Esophagus squamous epithelium (tissue), 5 donors: ENCODE results near the gene LSM10. TPM values are rescaled to one million over a fixed set of nuclear protein-coding genes. Genes with fewer than 3 reads are reported as not detected.

Source experiments
- DNase-seq: peaks from one replicate; lab custom pipeline; 2025; lab: John Stamatoyannopoulos, UW
- H3K27ac ChIP-seq, 4 donors: fragments of 200-600 bp; sonication (generic); one replicate each; pipeline ENCODE4 v1.5.1; 2016 to 2019; ENCODE audit warnings: mild to moderate bottlenecking in 1 of 4
- H3K27me3 ChIP-seq, 4 donors: fragments of 200-600 bp; sonication (generic); 1 replicate in 3 of 4; 2 replicates in 1 of 4; pipeline versions ENCODE4 v1.5.1 to v1.6.0; 2017 to 2021; ENCODE audit warnings: antibody characterized with exemption in 1 of 4
- H3K36me3 ChIP-seq, 3 donors: fragments of 200-600 bp; sonication (generic); one replicate each; pipeline ENCODE4 v1.5.1; 2016 to 2019
- H3K4me1 ChIP-seq, 3 donors: fragments of 200-600 bp; sonication (generic); one replicate each; pipeline ENCODE4 v1.5.1; 2017 to 2019
- H3K4me3 ChIP-seq, 4 donors: fragments of 200-600 bp; sonication (generic); 1 replicate in 3 of 4; 2 replicates in 1 of 4; pipeline ENCODE4 v1.5.1; 2016 to 2019; ENCODE audit warnings: mild to moderate bottlenecking in 2 of 4, moderate library complexity in 1 of 4
- H3K9me3 ChIP-seq, 3 donors: fragments of 200-600 bp; sonication (generic); one replicate each; pipeline ENCODE4 v1.5.1; 2016 to 2019
- POLR2A ChIP-seq, 4 donors: fragments of 450-650 bp; IDR thresholded peaks; one replicate each; pipeline ENCODE4 v1.6.1; 2017; ENCODE audit warnings: antibody characterized with exemption in 4 of 4, mild to moderate bottlenecking in 4 of 4, moderate library complexity in 3 of 4
- WGBS, 2 donors: methylation state at CpG; one replicate each; pipeline ENCODE4 v1.1.5; 2018; 5-methylcytosine and 5-hydroxymethylcytosine counted together
- intact Hi-C: fragments of 100-400 bp; cut with DNase I; formaldehyde crosslinking; loops from one replicate; pipeline ENCODE4 v1.15.0; 2022
- total RNA-seq, 4 donors: library from RNA; depleted of rRNA; stranded (reverse); fragments of >200 nt; gene quantifications; one replicate each; pipeline ENCODE4 v1.1.0, GENCODE V29; 2016
- TF ChIP-seq, protein P1 (sequence below), 6 experiments: fragments of 450-650 bp in 4 of 6; fragments of 200-600 bp in 2 of 6; sonication (generic) in 2 of 6; IDR thresholded peaks; one replicate each; pipeline ENCODE4 v1.5.1; 2016 to 2019; ENCODE audit warnings: antibody characterized with exemption in 6 of 6, mild to moderate bottlenecking in 4 of 6, moderate library complexity in 4 of 6
- donor health status: DM: yes; HTN: yes; CAD: no.

LSM10 gene
- total RNA-seq, 4 donors from 2014 or later = 8.5 to 29.4 (median 16.9) TPM

DNA sequence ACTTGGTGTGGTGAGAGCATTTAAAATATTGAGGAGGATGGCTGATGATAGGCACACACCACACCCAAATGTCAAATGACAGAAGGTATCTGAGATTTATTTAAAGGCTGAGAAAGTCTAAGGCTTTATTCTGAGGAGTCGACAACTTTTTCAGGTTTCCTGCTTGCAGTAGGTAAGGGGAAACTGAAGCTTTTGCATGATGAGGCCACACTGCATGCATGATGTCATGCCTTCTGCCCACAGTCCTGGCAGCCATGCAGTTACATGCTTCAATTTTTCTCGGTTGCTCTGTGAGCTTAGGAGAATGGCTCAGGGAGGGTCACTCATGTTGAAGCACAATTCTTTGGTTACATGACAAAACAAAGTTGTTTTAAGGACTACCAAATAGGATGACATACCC is 45.6 kb upstream of the LSM10 start:
- no peak overlapping the region for H3K4me3 ChIP-seq
- no peak for TF ChIP-seq POLR2A (IDR thresholded peaks at IDR 0.05)
- TF ChIP-seq, protein P1, sequence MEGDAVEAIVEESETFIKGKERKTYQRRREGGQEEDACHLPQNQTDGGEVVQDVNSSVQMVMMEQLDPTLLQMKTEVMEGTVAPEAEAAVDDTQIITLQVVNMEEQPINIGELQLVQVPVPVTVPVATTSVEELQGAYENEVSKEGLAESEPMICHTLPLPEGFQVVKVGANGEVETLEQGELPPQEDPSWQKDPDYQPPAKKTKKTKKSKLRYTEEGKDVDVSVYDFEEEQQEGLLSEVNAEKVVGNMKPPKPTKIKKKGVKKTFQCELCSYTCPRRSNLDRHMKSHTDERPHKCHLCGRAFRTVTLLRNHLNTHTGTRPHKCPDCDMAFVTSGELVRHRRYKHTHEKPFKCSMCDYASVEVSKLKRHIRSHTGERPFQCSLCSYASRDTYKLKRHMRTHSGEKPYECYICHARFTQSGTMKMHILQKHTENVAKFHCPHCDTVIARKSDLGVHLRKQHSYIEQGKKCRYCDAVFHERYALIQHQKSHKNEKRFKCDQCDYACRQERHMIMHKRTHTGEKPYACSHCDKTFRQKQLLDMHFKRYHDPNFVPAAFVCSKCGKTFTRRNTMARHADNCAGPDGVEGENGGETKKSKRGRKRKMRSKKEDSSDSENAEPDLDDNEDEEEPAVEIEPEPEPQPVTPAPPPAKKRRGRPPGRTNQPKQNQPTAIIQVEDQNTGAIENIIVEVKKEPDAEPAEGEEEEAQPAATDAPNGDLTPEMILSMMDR (IDR thresholded peaks at IDR 0.05) = no peak
- intact Hi-C loops = no loop called here
- WGBS, 2 donors = 56 to 66% methylated on average over 2 of the region's 2 CpGs
- peaks cover 0 to 8% (median 0%) of the 10 kb centered on the region in 3 donors for H3K36me3 ChIP-seq
- no peaks in the 10 kb centered on the region for H3K27me3 ChIP-seq
- H3K27ac ChIP-seq = no peak overlapping the region
- H3K4me1 ChIP-seq = peaks cover 0 to 2% (median 1%) of the 10 kb centered on the region in 3 donors
- DNase-seq = no peak
- H3K9me3 ChIP-seq = no peaks in the 10 kb centered on the region

DNA sequence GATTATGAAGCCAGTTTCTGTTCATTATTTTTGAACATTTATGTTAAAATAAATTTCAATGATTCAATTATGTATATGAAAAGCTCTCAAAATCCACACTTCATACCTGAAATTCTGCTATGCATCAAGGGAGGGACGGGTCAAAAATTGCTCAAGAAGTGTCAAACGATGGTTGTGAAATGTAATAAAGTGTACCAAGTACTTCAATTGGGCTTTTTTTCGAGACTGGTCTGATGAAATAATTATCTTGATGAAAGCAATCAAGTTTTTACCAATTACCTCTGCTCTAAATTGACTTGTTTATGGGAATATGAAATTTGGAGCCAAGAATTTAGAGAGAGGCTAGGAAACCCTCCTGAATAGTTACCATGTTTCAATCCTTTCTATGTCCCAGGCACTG is 44.6 kb upstream of the LSM10 start:
- no peak for TF ChIP-seq POLR2A (IDR thresholded peaks at IDR 0.05)
- TF ChIP-seq, protein P1 (IDR thresholded peaks at IDR 0.05) = no peak
- no peak overlapping the region for H3K4me3 ChIP-seq
- no peaks in the 10 kb centered on the region for H3K9me3 ChIP-seq
- peaks cover 0 to 18% (median 0%) of the 10 kb centered on the region in 3 donors for H3K36me3 ChIP-seq
- WGBS, 2 donors = 73 to 86% methylated on average over 3 of the region's 3 CpGs
- H3K27ac ChIP-seq = no peak overlapping the region
- intact Hi-C loops = no loop called here
- H3K27me3 ChIP-seq = no peaks in the 10 kb centered on the region
- no peak for DNase-seq
- peaks cover 0 to 5% (median under 1%) of the 10 kb centered on the region in 3 donors for H3K4me1 ChIP-seq

DNA sequence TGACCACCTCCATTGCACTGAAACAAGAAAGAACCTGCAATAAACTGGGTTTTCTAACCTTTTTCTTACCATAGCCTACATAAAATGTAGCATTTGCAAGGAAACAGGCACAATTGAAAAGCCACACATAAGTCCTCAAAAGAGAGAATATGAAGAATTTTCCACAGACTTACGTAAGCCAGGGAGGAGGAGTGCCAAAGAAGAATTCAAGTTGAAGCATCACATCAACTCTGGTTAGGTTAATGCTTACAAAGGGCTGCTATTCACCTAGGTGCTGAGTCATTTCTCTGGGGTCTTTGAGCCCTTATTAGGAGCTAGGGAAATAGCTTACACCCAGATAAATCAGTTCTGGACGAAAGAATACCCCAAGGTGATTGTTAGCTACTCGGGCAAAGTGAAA is 42.9 kb upstream of the LSM10 start:
- Histone ChIP-seq H3K36me3 (peaks cover 0 to 19% (median 0%) of the 10 kb centered on the region in 3 donors), H3K9me3 (no peaks in the 10 kb centered on the region), H3K27me3 (no peaks in the 10 kb centered on the region), H3K4me1 (peaks cover 0 to 16% (median 2%) of the 10 kb centered on the region in 3 donors), H3K27ac (no peak overlapping the region), H3K4me3 (no peak overlapping the region)
- no peak for DNase-seq
- intact Hi-C loops = no loop called here
- 80 to 88% methylated on average over 3 of the region's 3 CpGs for WGBS, 2 donors
- TF ChIP-seq, protein P1 (IDR thresholded peaks at IDR 0.05) = no peak
- no peak for TF ChIP-seq POLR2A (IDR thresholded peaks at IDR 0.05)

DNA sequence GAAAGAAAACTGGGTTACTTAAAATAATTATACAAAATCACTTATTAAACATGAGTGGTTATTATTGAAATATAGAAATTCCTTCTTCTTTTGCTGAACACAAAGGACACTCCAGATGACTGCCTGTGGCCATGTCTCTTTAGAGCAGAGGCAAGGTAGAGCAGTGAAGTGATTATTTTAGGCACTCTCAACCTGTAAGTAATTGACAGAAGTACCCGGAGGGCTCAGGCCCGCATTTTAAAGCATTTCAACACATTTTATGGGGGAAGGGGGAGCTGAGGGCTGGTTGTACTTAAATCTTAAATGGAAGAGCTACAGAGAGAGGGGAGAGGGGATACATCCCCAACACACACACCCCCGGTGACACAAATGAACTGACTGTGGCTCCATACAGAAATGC is 42.3 kb upstream of the LSM10 start:
- no peak for TF ChIP-seq POLR2A (IDR thresholded peaks at IDR 0.05)
- TF ChIP-seq, protein P1 (IDR thresholded peaks at IDR 0.05) = no peak
- no peak overlapping the region for H3K27ac ChIP-seq
- peaks cover 0 to 16% (median 2%) of the 10 kb centered on the region in 3 donors for H3K4me1 ChIP-seq
- WGBS, 2 donors = 69 to 87% methylated on average over 3 of the region's 3 CpGs
- no peak for DNase-seq
- peaks cover 0 to 19% (median 0%) of the 10 kb centered on the region in 3 donors for H3K36me3 ChIP-seq
- no peaks in the 10 kb centered on the region for H3K9me3 ChIP-seq
- H3K4me3 ChIP-seq = no peak overlapping the region
- intact Hi-C loops = no loop called here
- H3K27me3 ChIP-seq = no peaks in the 10 kb centered on the region

DNA sequence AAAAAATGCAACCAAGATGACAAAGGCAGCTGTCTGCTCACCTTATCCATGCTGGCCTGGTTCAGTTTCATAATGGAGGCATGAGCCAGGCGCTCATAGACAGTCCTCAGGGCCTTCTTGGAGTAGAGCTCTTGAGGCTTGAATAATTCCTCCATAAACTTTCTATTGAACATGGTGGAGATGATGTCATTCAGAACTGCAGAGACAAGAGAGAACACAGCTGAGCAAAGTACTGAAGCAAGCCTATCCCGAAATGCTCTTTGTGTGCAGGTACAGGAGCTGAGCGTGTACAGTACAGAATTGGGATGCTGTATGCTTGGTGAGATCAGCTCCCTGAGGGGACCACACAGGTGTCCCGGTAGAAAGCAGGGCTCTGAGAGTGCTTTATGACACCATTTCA is 41.0 kb upstream of the LSM10 start:
- no peak for DNase-seq
- H3K9me3 ChIP-seq = no peaks in the 10 kb centered on the region
- peaks cover 0 to 19% (median 0%) of the 10 kb centered on the region in 3 donors for H3K36me3 ChIP-seq
- 79 to 98% methylated on average over 4 of the region's 4 CpGs for WGBS, 2 donors
- intact Hi-C loops = no loop called here
- no peak for TF ChIP-seq POLR2A (IDR thresholded peaks at IDR 0.05)
- TF ChIP-seq, protein P1 (IDR thresholded peaks at IDR 0.05) = no peak
- no peaks in the 10 kb centered on the region for H3K27me3 ChIP-seq
- H3K4me3 ChIP-seq = no peak overlapping the region
- H3K27ac ChIP-seq = no peak overlapping the region
- H3K4me1 ChIP-seq = peaks cover 0 to 16% (median 2%) of the 10 kb centered on the region in 3 donors
